Measurements from ENCODE around the gene MARK1. TPM values are rescaled to one million over a fixed set of nuclear protein-coding genes. Genes with fewer than 3 reads are reported as not detected.

MARK1 gene
- total RNA-seq, 1 experiment from 2014 or later = 17.8 TPM

DNA sequence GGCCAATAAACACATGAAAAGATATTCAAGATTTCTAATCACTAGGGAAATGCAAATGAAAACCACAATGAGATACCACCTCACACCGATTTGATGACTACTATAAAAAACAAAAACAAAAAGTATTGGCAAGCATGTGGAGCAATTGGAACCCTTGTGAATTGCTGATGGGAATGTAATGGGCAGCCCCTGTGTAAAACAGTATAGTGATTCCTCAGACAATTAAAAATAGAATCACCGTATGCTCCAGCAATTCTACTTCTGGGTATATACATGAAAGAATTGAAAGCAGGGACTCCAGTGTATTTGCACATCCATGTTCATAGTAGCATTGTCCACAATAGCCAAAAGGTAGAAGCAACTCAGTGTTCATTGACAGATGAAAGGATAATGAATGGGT lies 149.3 kb downstream of the MARK1 start:
- H4K20me1 ChIP-seq (ENCODE audit: control insufficient read depth, insufficient read depth, insufficient read length) = no peaks in the 10 kb centered on the region
- no peaks in the 10 kb centered on the region for H3K9me3 ChIP-seq (ENCODE audit: control insufficient read depth, low read depth, low read length)
- no peak overlapping the region for H2BK15ac ChIP-seq (ENCODE audit: low read depth, low read length)
- TF ChIP-seq, protein P1, sequence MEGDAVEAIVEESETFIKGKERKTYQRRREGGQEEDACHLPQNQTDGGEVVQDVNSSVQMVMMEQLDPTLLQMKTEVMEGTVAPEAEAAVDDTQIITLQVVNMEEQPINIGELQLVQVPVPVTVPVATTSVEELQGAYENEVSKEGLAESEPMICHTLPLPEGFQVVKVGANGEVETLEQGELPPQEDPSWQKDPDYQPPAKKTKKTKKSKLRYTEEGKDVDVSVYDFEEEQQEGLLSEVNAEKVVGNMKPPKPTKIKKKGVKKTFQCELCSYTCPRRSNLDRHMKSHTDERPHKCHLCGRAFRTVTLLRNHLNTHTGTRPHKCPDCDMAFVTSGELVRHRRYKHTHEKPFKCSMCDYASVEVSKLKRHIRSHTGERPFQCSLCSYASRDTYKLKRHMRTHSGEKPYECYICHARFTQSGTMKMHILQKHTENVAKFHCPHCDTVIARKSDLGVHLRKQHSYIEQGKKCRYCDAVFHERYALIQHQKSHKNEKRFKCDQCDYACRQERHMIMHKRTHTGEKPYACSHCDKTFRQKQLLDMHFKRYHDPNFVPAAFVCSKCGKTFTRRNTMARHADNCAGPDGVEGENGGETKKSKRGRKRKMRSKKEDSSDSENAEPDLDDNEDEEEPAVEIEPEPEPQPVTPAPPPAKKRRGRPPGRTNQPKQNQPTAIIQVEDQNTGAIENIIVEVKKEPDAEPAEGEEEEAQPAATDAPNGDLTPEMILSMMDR (conservative IDR thresholded peaks at IDR 0.05) = no peak
- no peak overlapping the region for H2BK5ac ChIP-seq (ENCODE audit: insufficient read length, low read length)
- Mint-ChIP-seq H3K36me3 (ENCODE audit: insufficient read depth in 1 of 3, low read depth in 3 of 3) (no peaks in the 10 kb centered on the region), H3K4me1 (no peaks in the 10 kb centered on the region), H3K4me3 (no peak overlapping the region), H3K9me3 (no peaks in the 10 kb centered on the region), H3K27ac (no peak overlapping the region), H3K27me3 (ENCODE audit: low read depth) (no peaks in the 10 kb centered on the region; the same call in none of the 2 replicates)
- H3K23ac ChIP-seq (ENCODE audit: insufficient read length, low read depth, low read length) = no peak overlapping the region
- H3T11ph ChIP-seq (ENCODE audit: low read length) = no peak overlapping the region
- H3K14ac ChIP-seq (ENCODE audit: insufficient read depth, low read length) = no peak overlapping the region
- DNase-seq = no peak
- H3K4me1 ChIP-seq (ENCODE audit: insufficient read depth, low read length) = no peaks in the 10 kb centered on the region
- no peaks in the 10 kb centered on the region for H3K79me2 ChIP-seq (ENCODE audit: insufficient read depth, low read length)
- H3K27ac ChIP-seq (ENCODE audit: insufficient read length, low read depth, low read length) = no peak overlapping the region
- no CpG with 5 or more reads among the region's 2 CpGs for WGBS (ENCODE audit: extremely low coverage, insufficient read length, low lambda C conversion rate)
- no peak overlapping the region for H2BK20ac ChIP-seq (ENCODE audit: low read depth, low read length, poor library complexity, severe bottlenecking)
- no peak overlapping the region for H4K8ac ChIP-seq (replicated peaks; ENCODE audit: insufficient read length, low read depth, low read length)
- no peaks in the 10 kb centered on the region for H3K79me1 ChIP-seq (ENCODE audit: insufficient read depth, low read depth, low read length, poor library complexity, severe bottlenecking)
- no peak overlapping the region for H4K91ac ChIP-seq (ENCODE audit: insufficient read length, low read depth, low read length)
- H2BK12ac ChIP-seq (ENCODE audit: insufficient read length, low read depth, low read length) = no peak overlapping the region
- H4K5ac ChIP-seq (ENCODE audit: insufficient read length, low read depth, low read length) = no peak overlapping the region
- H3K4me2 ChIP-seq (ENCODE audit: insufficient read depth, insufficient read length, low read length) = no peak overlapping the region
- no peak overlapping the region for H3K9ac ChIP-seq (ENCODE audit: extremely low read depth, insufficient read length, low read length)
- no peaks in the 10 kb centered on the region for H3K27me3 ChIP-seq (ENCODE audit: insufficient read depth, low read length)
- H2AK5ac ChIP-seq (ENCODE audit: insufficient read length, low read length) = no peak overlapping the region
- H3K23me2 ChIP-seq (ENCODE audit: insufficient read length, low read depth, low read length, poor library complexity, severe bottlenecking) = no peaks in the 10 kb centered on the region
- H2AFZ ChIP-seq (ENCODE audit: low read length) = no peak overlapping the region
- H3K18ac ChIP-seq (ENCODE audit: insufficient read length, low read depth, low read length) = no peak overlapping the region
- no peak overlapping the region for H3K56ac ChIP-seq (ENCODE audit: insufficient read length, low read depth, low read length)
- no peak overlapping the region for H2BK120ac ChIP-seq (ENCODE audit: low read depth, low read length, poor library complexity, severe bottlenecking)
- no peak overlapping the region for H3K4ac ChIP-seq (ENCODE audit: low read depth, low read length)
